Activated CD8-positive, alpha-beta memory T cell treated with anti-CD3 and anti-CD28 coated beads, Interleukin-2, amount 50 U/mL, for 48 hours (primary cell): ENCODE results near the gene TPD52L2.
"Not testable (repeated sequence)": the region's sequence is repeated elsewhere in the genome, so short reads cannot be mapped to it uniquely, and the experiment has no call there.

ENCODE experiments used
- DNase-seq: peaks from one replicate; pipeline ENCODE4 v3.0.0-alpha.2; 2020

TPD52L2 gene

GRCh38 chr20:63836458-63837344 lies 28.4 kb upstream of the TPD52L2 start:
- DNase-seq: no peak

- DNase-seq: no peak
Measured at GRCh38 chr20:63837479-63837878, 27.6 kb upstream of the TPD52L2 start.

GRCh38 chr20:63839620-63840019 lies 25.4 kb upstream of the TPD52L2 start:
- no peak for DNase-seq

GRCh38 chr20:63840405-63840828 lies 24.7 kb upstream of the TPD52L2 start:
- no peak for DNase-seq

- DNase-seq: no peak
Measured at GRCh38 chr20:63842258-63842657, 22.8 kb upstream of the TPD52L2 start.

- no peak for DNase-seq
Measured at GRCh38 chr20:63843222-63843621, 21.8 kb upstream of the TPD52L2 start.

- DNase-seq: no peak
Measured at GRCh38 chr20:63843778-63844177, 21.3 kb upstream of the TPD52L2 start.

- no peak for DNase-seq
Measured at GRCh38 chr20:63844511-63844991, 20.5 kb upstream of the TPD52L2 start.

GRCh38 chr20:63846128-63846771 lies 18.8 kb upstream of the TPD52L2 start:
- no peak for DNase-seq

GRCh38 chr20:63846888-63847236 lies 18.2 kb upstream of the TPD52L2 start:
- no peak for DNase-seq

GRCh38 chr20:63847237-63848002 lies 17.6 kb upstream of the TPD52L2 start:
- DNase-seq: no peak

- DNase-seq: no peak
Measured at GRCh38 chr20:63848003-63848911, 16.8 kb upstream of the TPD52L2 start.

- DNase-seq: peak; percentile 76
Measured at GRCh38 chr20:63850689-63851547, 14.2 kb upstream of the TPD52L2 start.

GRCh38 chr20:63851548-63851943 lies 13.5 kb upstream of the TPD52L2 start:
- not testable (repeated sequence) for DNase-seq

GRCh38 chr20:63853733-63854068 lies 11.4 kb upstream of the TPD52L2 start:
- not testable (repeated sequence) for DNase-seq

GRCh38 chr20:63854069-63854765 lies 10.9 kb upstream of the TPD52L2 start:
- DNase-seq: no peak

GRCh38 chr20:63854766-63855362 lies 10.2 kb upstream of the TPD52L2 start:
- no peak for DNase-seq

GRCh38 chr20:63855363-63856097 lies 9.5 kb upstream of the TPD52L2 start:
- no peak for DNase-seq

GRCh38 chr20:63856098-63856511 lies 9.0 kb upstream of the TPD52L2 start:
- no peak for DNase-seq
